HepG2 (cell line): ENCODE data around the gene HSPA13. TPM values are rescaled to one million over a fixed set of nuclear protein-coding genes. Genes with fewer than 3 reads are reported as not detected.

Source experiments
- AHR ChIP-seq: IDR thresholded peaks from 2 replicates; pipeline ENCODE4 v1.6.1; 2018; ENCODE audit warnings: missing genetic modification reagents, missing compliant biosample characterization
- ETV6 ChIP-seq: sonication (generic); formaldehyde crosslinking; conservative IDR thresholded peaks from 2 replicates; pipeline ENCODE4 v1.4.0; 2020; ENCODE audit warnings: missing genetic modification reagents
- HOXD1 ChIP-seq: sonication (generic); formaldehyde crosslinking; IDR thresholded peaks from 2 replicates; pipeline ENCODE4 v1.5.0; 2020; ENCODE audit warnings: missing genetic modification reagents
- KDM1A ChIP-seq: IDR thresholded peaks from 2 replicates; pipeline ENCODE4 v1.6.1; 2016; ENCODE audit warnings: missing compliant biosample characterization
- KLF15 ChIP-seq: sonication (generic); formaldehyde crosslinking; IDR thresholded peaks from 2 replicates; pipeline ENCODE4 v1.8.1; 2023; ENCODE audit warnings: borderline replicate concordance, mild to moderate bottlenecking, inconsistent platforms, missing genetic modification reagents, mixed read lengths
- LRRFIP1 ChIP-seq: sonication (generic); formaldehyde crosslinking; conservative IDR thresholded peaks from 2 replicates; pipeline ENCODE4 v1.4.0; 2020; ENCODE audit warnings: missing genetic modification reagents
- MED8 ChIP-seq: sonication (generic); formaldehyde crosslinking; IDR thresholded peaks from 2 replicates; pipeline ENCODE4 v1.8.1; 2023; ENCODE audit warnings: mild to moderate bottlenecking, missing genetic modification reagents; ENCODE audit not compliant: insufficient replicate concordance
- MYNN ChIP-seq: sonication (generic); formaldehyde crosslinking; IDR thresholded peaks from 2 replicates; pipeline ENCODE4 v1.4.0; 2020; ENCODE audit warnings: mild to moderate bottlenecking, low read depth, missing genetic modification reagents
- PITX1 ChIP-seq: sonication (generic); formaldehyde crosslinking; IDR thresholded peaks from 2 replicates; pipeline ENCODE4 v1.5.1; 2020; ENCODE audit warnings: mild to moderate bottlenecking, missing genetic modification reagents
- SP2 ChIP-seq: sonication (generic); formaldehyde crosslinking; IDR thresholded peaks from 2 replicates; pipeline ENCODE4 v1.5.1; 2020; ENCODE audit warnings: mild to moderate bottlenecking, missing genetic modification reagents
- ZNF674 ChIP-seq: sonication (generic); formaldehyde crosslinking; IDR thresholded peaks from 2 replicates; pipeline ENCODE4 v1.5.0; 2020; ENCODE audit warnings: low read depth, mild to moderate bottlenecking, missing genetic modification reagents
- ZNF678 ChIP-seq: sonication (generic); formaldehyde crosslinking; IDR thresholded peaks from 2 replicates; pipeline ENCODE4 v1.4.0; 2020; ENCODE audit warnings: mild to moderate bottlenecking, missing genetic modification reagents
- ZSCAN21 ChIP-seq: sonication (generic); formaldehyde crosslinking; IDR thresholded peaks from 2 replicates; pipeline ENCODE4 v1.8.0; 2022; ENCODE audit warnings: mild to moderate bottlenecking, missing genetic modification reagents, moderate library complexity, borderline replicate concordance
- polyA plus RNA-seq, 8 experiments: library from polyadenylated mRNA; depleted of rRNA in 3 of 8; stranded (reverse) in 7 of 8; unstranded in 1 of 8; fragments of >200 nt; fragmentation: Illumina TruSeq in 4 of 8; extraction: Trizol in 4 of 8; gene quantifications; 2 replicates each; pipeline versions ENCODE4 v1.2.1 to v1.2.3, GENCODE V29; 2011 to 2016; ENCODE audit warnings: low read depth in 4 of 8, missing spikeins in 1 of 8, mixed read lengths in 1 of 8; ENCODE audit not compliant: insufficient read depth in 1 of 8
- total RNA-seq, 5 experiments: library from RNA; depleted of rRNA; stranded (reverse); fragments of >200 nt; fragmentation: Illumina TruSeq; extraction: Trizol; gene quantifications; 2 replicates each; pipeline ENCODE4 v1.2.3, GENCODE V29; 2016; ENCODE audit warnings: low read depth in 1 of 5
- TF ChIP-seq, protein P1 (sequence below): sonication (generic); formaldehyde crosslinking; IDR thresholded peaks from 2 replicates; pipeline ENCODE4 v1.5.0; 2020; ENCODE audit warnings: mild to moderate bottlenecking, missing genetic modification reagents, borderline replicate concordance
- TF ChIP-seq, protein P2 (sequence below): sonication (generic); formaldehyde crosslinking; IDR thresholded peaks from 2 replicates; pipeline ENCODE4 v1.5.0; 2020; ENCODE audit warnings: missing genetic modification reagents
- TF ChIP-seq, protein P3 (sequence below), 2 experiments: sonication (generic) in 1 of 2; formaldehyde crosslinking in 1 of 2; IDR thresholded peaks; 2 replicates each; pipeline versions ENCODE4 v1.4.0 to v1.6.1; 2016 to 2020; ENCODE audit warnings: borderline replicate concordance in 1 of 2, low read depth in 1 of 2, mild to moderate bottlenecking in 1 of 2, missing genetic modification reagents in 1 of 2

The HSPA13 gene
- total and polyA plus RNA-seq, 2 of the 13 experiments (the other 11 are each of a cell fraction or from before 2014, with no cell fraction given) = 21.2 to 28.4 TPM

- TF ChIP-seq, protein P1, sequence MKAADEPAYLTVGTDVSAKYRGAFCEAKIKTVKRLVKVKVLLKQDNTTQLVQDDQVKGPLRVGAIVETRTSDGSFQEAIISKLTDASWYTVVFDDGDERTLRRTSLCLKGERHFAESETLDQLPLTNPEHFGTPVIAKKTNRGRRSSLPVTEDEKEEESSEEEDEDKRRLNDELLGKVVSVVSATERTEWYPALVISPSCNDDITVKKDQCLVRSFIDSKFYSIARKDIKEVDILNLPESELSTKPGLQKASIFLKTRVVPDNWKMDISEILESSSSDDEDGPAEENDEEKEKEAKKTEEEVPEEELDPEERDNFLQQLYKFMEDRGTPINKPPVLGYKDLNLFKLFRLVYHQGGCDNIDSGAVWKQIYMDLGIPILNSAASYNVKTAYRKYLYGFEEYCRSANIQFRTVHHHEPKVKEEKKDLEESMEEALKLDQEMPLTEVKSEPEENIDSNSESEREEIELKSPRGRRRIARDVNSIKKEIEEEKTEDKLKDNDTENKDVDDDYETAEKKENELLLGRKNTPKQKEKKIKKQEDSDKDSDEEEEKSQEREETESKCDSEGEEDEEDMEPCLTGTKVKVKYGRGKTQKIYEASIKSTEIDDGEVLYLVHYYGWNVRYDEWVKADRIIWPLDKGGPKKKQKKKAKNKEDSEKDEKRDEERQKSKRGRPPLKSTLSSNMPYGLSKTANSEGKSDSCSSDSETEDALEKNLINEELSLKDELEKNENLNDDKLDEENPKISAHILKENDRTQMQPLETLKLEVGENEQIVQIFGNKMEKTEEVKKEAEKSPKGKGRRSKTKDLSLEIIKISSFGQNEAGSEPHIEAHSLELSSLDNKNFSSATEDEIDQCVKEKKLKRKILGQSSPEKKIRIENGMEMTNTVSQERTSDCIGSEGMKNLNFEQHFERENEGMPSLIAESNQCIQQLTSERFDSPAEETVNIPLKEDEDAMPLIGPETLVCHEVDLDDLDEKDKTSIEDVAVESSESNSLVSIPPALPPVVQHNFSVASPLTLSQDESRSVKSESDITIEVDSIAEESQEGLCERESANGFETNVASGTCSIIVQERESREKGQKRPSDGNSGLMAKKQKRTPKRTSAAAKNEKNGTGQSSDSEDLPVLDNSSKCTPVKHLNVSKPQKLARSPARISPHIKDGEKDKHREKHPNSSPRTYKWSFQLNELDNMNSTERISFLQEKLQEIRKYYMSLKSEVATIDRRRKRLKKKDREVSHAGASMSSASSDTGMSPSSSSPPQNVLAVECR (CRISPR knock-in tag) = peak; percentile 78
- TF ChIP-seq AHR (CRISPR knock-in tag) = no peak; the same call in 1 of the 2 replicates
- no peak for TF ChIP-seq KDM1A (CRISPR knock-in tag)
- TF ChIP-seq KLF15 (CRISPR knock-in tag) = no peak
- TF ChIP-seq LRRFIP1 (CRISPR knock-in tag) = no peak
- TF ChIP-seq PITX1 (CRISPR knock-in tag) = no peak
- no peak for TF ChIP-seq MYNN (CRISPR knock-in tag)
- no peak for TF ChIP-seq ZNF674 (CRISPR knock-in tag)
- TF ChIP-seq ETV6 = no peak
- no peak for TF ChIP-seq ZNF678 (CRISPR knock-in tag)
- TF ChIP-seq HOXD1 (CRISPR knock-in tag) = 0 out of 2 replicates have a peak, but pooled peaks have one; percentile 59
- TF ChIP-seq MED8 (CRISPR knock-in tag) = no peak
- TF ChIP-seq, protein P2, sequence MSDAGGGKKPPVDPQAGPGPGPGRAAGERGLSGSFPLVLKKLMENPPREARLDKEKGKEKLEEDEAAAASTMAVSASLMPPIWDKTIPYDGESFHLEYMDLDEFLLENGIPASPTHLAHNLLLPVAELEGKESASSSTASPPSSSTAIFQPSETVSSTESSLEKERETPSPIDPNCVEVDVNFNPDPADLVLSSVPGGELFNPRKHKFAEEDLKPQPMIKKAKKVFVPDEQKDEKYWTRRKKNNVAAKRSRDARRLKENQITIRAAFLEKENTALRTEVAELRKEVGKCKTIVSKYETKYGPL (CRISPR knock-in tag) = no peak
- TF ChIP-seq SP2 (CRISPR knock-in tag) = peak; percentile 70
- no peak for TF ChIP-seq ZSCAN21 (CRISPR knock-in tag)
- TF ChIP-seq, protein P3, sequence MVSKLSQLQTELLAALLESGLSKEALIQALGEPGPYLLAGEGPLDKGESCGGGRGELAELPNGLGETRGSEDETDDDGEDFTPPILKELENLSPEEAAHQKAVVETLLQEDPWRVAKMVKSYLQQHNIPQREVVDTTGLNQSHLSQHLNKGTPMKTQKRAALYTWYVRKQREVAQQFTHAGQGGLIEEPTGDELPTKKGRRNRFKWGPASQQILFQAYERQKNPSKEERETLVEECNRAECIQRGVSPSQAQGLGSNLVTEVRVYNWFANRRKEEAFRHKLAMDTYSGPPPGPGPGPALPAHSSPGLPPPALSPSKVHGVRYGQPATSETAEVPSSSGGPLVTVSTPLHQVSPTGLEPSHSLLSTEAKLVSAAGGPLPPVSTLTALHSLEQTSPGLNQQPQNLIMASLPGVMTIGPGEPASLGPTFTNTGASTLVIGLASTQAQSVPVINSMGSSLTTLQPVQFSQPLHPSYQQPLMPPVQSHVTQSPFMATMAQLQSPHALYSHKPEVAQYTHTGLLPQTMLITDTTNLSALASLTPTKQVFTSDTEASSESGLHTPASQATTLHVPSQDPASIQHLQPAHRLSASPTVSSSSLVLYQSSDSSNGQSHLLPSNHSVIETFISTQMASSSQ (IDR thresholded peaks at IDR 0.05; ENCODE audit: low read depth) = 0 out of 2 replicates have a peak, but pooled peaks have one; percentile 14
- TF ChIP-seq, protein P3 (CRISPR knock-in tag; IDR thresholded peaks at IDR 0.05; ENCODE audit: borderline replicate concordance) = peak; percentile 34; the same call in 1 of the 2 replicates
Observed at GRCh38 chr21:14382835-14383595, at the start of gene HSPA13 (continued).
